NCI-H2227 (cell line): ENCODE measurements around the gene SHH.

ENCODE experiments used
- DNase-seq: peaks from one replicate; lab custom pipeline; 2025; ENCODE audit not compliant: unreplicated experiment; lab: John Stamatoyannopoulos, UW

The SHH gene

GRCh38 chr7:155807789-155808548 is 4.3 kb downstream of the SHH start:
- DNase-seq: no peak

GRCh38 chr7:155807065-155807671 is 5.1 kb downstream of the SHH start:
- DNase-seq: no peak

DNA sequence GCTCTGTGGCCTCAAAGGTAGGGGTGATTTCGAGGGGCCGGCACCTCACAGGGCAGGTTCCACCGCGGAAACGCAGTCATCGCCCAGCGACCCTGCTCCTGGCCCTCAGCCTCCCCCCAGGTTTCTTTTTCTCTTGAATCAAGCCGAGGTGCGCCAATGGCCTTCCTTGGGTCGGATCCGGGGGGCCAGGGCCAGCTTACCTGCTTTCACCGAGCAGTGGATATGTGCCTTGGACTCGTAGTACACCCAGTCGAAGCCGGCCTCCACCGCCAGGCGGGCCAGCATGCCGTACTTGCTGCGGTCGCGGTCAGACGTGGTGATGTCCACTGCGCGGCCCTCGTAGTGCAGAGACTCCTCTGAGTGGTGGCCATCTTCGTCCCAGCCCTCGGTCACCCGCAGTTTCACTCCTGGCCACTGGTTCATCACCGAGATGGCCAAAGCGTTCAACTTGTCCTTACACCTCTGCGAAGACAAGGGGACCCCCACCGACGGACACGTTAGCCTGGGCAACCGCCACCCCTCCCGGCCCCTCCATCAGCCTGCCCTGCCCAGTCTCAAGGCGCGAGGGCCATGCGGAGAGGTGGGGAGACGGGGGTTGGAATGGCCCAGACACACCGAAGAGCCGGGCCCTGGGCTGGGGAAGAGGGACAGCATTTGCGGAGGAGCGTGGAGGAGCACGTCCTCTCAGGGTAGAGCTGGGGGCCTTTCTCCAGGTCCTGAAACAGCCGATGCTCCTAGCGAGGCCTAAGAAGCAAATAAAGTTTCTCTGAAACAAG is 6.0 kb downstream of the SHH start:
- DNase-seq: no peak

GRCh38 chr7:155805826-155806095 is 6.5 kb downstream of the SHH start:
- DNase-seq: no peak

DNA sequence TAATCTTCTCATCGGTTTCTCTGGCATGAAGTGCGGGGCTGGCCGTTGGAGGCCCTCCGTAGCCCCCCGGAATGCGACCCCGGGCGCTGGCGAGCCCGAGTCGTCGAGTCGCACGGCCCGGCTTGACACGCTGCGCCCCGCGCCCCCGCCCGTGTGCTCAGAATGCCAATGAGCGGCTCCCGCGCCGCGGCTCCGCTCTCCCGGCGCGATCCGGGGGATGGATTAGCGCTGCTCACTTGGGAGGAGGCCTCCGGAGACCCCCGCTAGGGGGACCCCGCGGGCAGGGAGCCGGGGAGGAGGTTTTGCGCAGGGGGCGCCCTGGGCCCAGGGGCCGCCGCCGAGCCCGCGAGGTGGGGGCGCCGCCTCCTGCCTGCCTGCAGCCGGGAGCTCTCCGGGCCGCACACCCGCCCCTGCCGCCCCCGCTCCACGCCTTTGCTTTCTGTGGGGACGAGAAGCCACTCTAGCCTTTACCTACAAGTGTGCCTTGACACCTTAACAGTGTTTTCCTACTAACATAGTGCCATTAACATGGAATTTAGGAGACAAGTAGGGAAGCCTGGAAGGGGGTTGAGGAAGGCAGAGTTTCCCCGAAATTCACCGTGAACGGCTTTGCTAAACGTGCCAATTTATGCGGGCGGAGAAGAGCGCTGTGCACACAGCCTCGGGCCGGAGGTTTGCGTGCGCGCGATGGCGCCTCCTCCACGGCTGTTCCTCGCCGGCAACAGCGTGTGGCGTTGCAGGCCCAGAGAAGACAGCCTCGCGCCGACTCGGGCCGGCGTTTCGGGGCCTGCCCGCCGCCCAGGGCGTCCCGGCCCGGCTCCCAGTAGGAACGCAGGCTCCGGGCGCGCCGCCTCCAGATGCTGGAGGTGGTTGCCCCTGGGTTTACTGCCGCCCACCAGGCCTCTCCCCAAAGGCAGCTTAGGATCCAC is 7.1 kb downstream of the SHH start:
- DNase-seq: peak; percentile 80

DNA sequence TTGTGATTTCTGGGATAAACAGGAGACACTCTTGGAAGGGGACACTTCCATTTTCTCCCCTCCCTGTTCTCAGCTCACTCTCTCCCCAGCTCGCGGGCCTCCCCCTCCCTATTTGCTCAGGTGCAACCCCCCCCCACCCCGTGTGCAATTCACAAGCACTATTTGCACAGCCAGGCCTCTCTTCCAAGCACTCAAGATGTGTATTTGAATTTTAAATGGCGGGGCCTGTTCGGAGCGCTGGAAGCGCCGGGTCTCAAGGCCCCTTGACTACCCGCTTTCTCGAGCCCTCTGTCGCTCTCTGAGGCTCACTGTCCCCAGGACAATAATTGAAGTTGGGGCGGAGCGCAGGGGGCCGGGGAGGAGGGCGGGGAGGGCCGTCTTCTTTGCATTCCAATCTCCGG is 7.8 kb downstream of the SHH start:
- DNase-seq: no peak

DNA sequence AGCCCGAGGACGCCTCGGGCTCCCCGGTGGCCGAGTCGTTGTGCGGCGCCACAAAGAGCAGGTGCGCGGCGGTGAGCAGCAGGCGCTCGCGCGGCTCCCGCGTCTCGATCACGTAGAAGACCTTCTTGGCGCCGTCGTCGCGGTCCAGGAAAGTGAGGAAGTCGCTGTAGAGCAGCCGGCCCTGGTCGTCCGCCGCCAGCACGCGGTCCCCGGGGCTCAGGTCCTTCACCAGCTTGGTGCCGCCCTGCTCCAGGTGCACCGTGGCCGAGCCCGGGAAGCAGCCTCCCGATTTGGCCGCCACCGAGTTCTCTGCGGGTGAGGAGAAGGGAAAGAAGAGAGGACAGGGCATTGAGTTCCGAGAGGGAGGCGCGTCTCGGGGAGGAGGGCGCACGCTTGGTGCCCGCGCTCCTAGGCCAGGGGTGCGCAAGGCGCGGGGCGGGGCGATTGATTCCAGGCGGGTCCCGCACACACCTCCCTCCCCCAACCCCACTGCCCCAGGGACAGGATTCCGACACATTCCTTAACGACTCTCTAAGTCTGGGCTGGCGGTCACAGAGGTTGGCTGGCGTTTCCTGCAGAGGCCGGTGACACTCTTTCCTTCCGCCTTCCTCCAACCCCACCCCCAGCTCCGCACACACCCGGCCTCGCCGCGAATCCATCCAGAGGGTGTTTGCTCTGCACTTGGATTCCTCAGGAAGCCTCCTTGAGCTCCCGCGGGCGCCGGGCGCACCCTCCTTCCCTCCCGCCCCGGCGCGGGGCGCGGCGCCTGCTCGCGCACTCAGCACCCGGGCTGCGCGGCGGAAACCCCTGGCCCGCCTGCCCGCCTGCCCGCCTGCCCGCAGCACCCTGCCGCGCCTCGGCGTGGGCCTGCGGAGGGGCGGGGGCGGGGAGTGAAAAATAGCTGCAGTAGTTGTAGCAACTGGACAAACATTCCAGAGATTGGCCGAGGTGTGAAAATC is 8.6 kb downstream of the SHH start:
- DNase-seq: peak; percentile 30

DNA sequence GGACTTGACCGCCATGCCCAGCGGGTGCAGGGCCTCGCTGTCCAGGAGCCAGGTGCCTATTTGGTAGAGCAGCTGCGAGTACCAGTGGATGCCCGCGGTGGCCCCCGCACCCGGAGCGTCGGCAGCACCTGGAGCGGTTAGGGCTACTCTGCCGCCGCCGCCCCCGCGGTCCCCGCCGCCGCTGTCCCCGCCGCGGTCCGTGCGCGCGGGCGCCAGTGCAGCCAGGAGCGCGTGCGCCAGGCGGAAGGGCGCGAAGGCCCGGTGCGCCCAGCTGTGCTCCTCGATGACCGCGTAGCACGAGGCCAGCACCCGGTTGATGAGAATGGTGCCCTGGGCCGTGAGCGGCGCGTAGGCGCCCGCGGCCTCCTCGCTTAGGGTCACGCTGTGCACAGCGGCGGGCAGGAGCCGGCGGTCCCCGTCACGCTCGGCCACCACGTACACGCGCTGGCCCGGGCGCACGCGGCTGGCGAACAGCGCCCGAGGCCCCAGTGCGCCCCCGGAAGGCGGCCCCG is 9.3 kb downstream of the SHH start:
- DNase-seq: no peak

- no peak for DNase-seq
These were observed 10.0 kb downstream of the SHH start for GRCh38 chr7:155802291-155802690.

GRCh38 chr7:155800741-155801267 is 11.5 kb downstream of the SHH start:
- DNase-seq: no peak

DNA sequence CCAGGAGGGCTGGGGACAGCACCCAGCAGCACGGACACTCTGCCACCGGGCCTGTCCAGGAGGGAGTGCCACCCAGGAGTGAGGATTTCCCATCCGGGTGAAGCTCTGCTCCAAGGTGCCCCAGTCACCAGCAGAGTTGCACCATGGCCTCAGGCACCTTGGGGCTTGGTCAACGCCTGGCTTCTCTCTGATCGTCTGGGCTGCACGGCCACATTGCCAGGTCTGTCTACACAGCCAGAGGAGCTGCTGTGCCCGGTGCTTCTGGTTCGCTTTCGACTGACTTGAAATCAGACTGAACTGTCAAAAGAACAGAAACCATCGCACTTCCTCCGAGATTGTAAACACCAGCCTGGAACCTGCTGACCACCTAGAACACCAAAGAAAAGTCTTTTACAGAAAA is 12.0 kb downstream of the SHH start:
- DNase-seq: no peak

- peak; percentile 17 for DNase-seq
These were observed 12.7 kb downstream of the SHH start for GRCh38 chr7:155799514-155799913.

- no peak for DNase-seq
These were observed 13.4 kb downstream of the SHH start for GRCh38 chr7:155798673-155799439.

GRCh38 chr7:155797262-155798250 is 14.7 kb downstream of the SHH start:
- no peak for DNase-seq

- DNase-seq: peak; percentile 59
These were observed 15.6 kb downstream of the SHH start for GRCh38 chr7:155796381-155797261.

- DNase-seq: no peak
These were observed 16.3 kb downstream of the SHH start for GRCh38 chr7:155795951-155796350.

DNA sequence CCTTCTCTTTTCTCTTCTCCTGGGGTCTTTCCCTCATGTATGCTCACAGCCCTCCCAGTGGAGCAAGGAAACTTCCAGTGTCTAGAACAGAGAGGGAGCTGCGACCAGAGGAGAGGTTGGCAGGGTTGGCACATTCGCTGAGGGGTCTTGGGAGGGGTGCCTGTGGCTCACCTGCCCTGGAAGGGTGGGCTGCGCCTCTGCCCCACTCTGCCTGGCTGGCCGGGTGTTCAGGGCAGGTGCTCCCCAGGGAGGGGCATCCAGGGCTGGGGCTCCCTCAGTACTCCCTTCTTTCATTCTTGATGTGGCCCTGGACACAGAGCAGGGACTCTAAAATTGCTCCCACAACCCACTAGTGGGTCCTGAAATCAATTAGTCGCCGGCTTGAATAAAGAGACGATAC is 16.9 kb downstream of the SHH start:
- no peak for DNase-seq
